ENCODE data around the gene SLC44A5.
"Not testable (repeated sequence)": the region's sequence is repeated elsewhere in the genome, so short reads cannot be mapped to it uniquely, and the experiment has no call there.

SLC44A5 gene

GRCh38 chr1:75275631-75276030, 335.3 kb downstream of the SLC44A5 start:
- no peak for DNase-seq (ENCODE audit: low read depth in 2 of 2)

DNA sequence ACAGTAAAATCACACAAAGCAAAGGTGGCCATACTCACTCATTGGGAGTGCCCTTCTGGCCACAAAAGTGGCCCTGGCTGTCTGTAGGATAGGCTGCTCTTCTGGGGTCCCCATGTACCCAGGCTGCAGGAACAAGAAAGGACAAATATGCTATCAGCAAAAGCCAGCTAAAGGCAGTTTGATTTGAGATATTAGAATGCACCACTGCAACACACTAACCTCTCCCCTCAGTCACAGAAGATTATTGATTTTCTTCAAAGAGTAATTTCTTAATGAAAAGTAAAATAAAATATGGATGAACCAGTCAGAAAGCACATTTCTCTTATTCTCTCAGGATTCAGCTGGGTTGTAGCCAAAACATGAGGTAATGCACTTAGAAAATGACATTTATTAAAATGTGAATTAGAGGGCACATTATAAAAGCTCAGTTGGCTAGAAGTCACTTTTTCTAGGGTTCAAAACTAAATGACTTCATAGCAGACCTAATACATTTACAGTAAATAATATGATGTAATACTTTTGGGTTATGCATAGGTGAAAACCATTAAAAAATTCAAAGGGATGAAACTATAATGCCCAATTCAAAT, 335.9 kb downstream of the SLC44A5 start:
- no peak for DNase-seq (ENCODE audit: low read depth in 2 of 2)

DNA sequence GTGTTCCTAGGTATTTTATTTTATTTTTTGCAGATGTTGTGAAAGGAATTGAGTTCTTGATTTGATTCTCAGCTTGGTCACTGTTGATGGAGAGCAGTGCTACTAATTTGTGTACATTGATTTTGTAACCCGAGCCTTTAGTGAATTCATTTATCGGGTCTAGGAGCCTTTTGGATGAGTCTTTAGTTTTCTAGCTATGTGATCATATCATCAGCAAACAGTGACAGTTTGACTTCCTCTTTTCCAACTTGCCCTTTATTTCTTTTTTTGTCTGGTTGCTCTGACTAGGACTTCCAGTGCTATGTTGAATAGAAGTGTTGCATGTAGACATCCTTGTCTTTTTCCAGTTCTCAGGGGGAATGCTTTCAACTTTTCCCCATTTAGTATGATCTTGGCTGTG, 337.8 kb downstream of the SLC44A5 start:
- DNase-seq (ENCODE audit: low read depth in 2 of 2), result no peak

DNA sequence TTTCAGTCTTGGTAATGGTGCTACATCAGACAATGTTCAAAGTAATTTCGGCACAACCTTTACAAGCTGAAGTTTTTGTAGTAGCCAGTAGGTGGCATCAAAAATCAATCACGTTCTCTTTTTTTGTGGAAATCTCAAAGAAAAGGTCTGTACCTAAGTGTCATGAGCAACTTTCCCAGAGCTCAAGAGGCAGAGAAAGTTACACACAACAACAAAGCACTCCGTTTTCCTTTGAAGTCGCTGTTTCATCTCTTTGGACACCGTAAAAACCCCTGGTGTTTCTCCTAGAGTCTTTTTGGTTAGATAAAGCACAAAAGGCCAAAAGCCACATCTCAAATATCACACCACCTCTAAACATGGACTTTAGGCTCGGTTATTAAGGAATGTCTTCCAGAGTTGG, 345.1 kb downstream of the SLC44A5 start:
- no peak for DNase-seq (ENCODE audit: low read depth in 2 of 2)

DNA sequence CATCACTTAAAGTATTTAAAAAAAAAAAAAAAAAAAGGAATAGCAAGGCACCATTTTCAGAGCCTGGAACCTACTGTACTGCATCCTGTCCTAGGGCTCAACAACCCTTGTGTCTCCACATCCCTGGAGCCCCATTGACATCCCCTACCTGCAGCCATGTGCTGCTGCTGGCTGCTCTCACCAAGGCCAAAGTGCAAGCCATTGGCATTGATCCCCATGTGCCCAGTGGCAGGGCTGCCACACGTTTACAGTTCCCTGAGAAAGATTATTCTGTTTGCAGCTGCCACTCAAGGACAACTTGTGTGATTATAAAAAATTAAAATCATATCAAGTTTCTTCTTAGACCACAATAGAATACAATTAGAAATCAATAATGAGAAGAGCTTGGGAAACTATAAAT, 346.8 kb downstream of the SLC44A5 start:
- no peak for DNase-seq (ENCODE audit: low read depth in 2 of 2)

GRCh38 chr1:75263616-75264015, 347.3 kb downstream of the SLC44A5 start:
- not testable (repeated sequence) for DNase-seq (ENCODE audit: low read depth in 2 of 2)

DNA sequence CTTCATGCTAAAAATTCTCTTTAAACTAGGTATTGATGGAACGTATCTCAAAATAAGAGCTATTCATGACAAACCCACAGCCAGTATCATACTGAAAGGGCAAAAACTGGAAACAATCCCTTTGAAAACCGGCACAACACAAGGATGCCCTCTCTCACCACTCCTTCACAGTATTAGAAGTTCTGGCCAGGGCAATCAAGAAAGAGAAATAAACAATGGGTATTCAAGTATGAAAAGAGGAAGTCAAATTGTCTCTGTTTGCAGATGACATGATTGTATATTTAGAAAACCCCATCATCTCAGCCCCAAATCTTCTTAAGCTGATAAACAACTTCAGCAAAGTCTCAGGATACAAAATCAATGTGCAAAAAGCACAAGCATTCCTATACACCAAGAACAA, 349.0 kb downstream of the SLC44A5 start:
- not testable (repeated sequence) for DNase-seq (ENCODE audit: low read depth in 2 of 2)

GRCh38 chr1:75258351-75258750, 352.6 kb downstream of the SLC44A5 start:
- DNase-seq (ENCODE audit: low read depth in 2 of 2), result no peak

GRCh38 chr1:75257424-75257823, 353.5 kb downstream of the SLC44A5 start:
- no peak for DNase-seq (ENCODE audit: low read depth in 2 of 2)

- DNase-seq (ENCODE audit: low read depth in 2 of 2), result not testable (repeated sequence)
Observed at GRCh38 chr1:75250114-75250513, 360.8 kb downstream of the SLC44A5 start.

DNA sequence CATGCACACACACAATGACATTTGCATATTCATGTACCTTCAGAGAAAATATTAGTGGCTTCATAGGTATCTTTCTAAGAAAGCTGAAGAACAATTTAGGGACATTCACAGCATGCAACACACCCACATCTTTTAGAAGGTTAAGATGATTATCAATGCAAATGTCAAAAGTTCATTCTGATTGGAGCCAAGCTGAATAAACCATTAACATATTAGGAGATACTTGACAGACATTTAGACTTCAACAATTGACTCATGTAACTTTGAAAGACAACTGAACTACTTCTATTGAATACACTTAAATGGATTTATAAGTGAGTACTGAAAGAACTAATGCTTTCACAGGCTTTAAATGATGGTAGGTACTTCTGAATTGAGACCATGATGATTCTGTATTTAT, 365.7 kb downstream of the SLC44A5 start:
- DNase-seq (ENCODE audit: low read depth in 2 of 2), result no peak

GRCh38 chr1:75243124-75243523, 367.8 kb downstream of the SLC44A5 start:
- DNase-seq (ENCODE audit: low read depth in 2 of 2), result no peak

GRCh38 chr1:75237316-75237715, 373.6 kb downstream of the SLC44A5 start:
- no peak for DNase-seq (ENCODE audit: low read depth in 2 of 2)

GRCh38 chr1:75234562-75234961, 376.4 kb downstream of the SLC44A5 start:
- no peak for DNase-seq (ENCODE audit: low read depth in 2 of 2)

- DNase-seq (ENCODE audit: low read depth in 2 of 2), result no peak
Observed at GRCh38 chr1:75233302-75233929, 377.5 kb downstream of the SLC44A5 start.

GRCh38 chr1:75220072-75220471, 390.8 kb downstream of the SLC44A5 start:
- DNase-seq (ENCODE audit: low read depth in 2 of 2), result no peak

- no peak for DNase-seq (ENCODE audit: low read depth in 2 of 2)
Observed at GRCh38 chr1:75214017-75214416, 396.9 kb downstream of the SLC44A5 start.

GRCh38 chr1:75211648-75212047, 399.3 kb downstream of the SLC44A5 start:
- DNase-seq (ENCODE audit: low read depth in 2 of 2), result no peak

DNA sequence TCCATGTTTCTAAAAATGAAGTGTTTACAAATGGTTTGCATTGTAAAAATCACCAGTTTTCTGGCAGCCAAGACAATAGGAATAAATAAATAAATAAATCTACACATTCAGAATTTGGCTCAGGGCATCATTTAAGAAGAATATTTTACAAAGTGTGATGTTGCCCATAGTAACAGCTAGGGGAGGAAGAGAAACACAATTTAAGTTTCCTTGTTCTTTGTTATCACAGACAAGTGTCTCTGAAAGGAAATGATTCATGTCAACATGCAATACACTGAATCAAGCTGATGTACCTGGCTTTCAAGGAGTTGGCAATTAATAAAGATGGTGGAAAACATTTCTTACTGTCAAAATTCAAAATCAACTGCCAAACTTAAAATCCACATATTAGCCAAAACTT, 402.1 kb downstream of the SLC44A5 start:
- no peak for DNase-seq (ENCODE audit: low read depth in 2 of 2)

- no peak for DNase-seq (ENCODE audit: low read depth in 2 of 2)
Observed at GRCh38 chr1:75203415-75204277, 407.3 kb downstream of the SLC44A5 start.

DNA sequence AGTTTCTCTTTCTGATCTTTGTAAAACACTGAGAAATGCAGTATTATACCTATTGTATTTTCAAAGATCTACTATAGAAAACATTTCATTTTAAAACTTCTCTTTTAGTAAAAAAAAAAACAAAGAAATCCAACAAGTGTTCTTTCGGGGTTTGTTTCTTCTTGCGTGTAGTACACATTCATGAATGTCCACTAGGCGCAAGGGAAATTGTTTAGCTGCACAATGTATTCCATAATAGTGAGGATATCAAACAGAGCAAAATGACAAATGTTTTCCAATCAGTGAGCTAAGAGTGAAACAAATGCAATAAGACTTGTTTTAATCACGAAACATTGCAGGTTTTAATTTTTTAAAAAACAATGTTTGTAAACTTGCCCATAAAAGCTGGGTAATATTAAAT, 408.2 kb downstream of the SLC44A5 start:
- no peak for DNase-seq (ENCODE audit: low read depth in 2 of 2)

GRCh38 chr1:75198761-75199160, 412.2 kb downstream of the SLC44A5 start:
- no peak for DNase-seq (ENCODE audit: low read depth in 2 of 2)

DNA sequence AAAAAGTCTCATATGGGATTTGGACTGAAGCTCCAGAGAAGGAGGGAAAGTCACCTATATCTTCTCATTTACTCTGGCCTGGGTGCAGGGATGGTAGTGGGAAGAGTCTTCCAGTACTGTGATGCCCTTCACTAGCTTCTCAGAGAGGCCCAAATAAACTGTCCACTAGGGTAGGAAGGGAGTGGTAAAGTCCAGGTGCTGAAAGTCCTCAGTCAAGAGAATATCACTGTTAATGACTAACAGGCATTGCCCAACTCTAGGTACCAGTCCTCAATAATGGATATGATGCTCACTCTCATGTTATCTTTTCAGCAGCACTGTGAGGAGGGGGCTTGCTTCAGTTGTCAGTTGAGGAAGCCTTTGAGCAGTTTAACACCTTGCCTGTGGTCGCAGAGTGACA, 412.8 kb downstream of the SLC44A5 start:
- no peak for DNase-seq (ENCODE audit: low read depth in 2 of 2)
